DMS53 (cell line): ENCODE results near the gene ATP2A2.

Experiments
- DNase-seq: peaks from one replicate; lab custom pipeline; 2025; lab: John Stamatoyannopoulos, UW

The ATP2A2 gene

GRCh38 chr12:110280779-110281548 lies at the start of gene ATP2A2:
ATP2A2 (plus strand) TSS chr12:110281247; CDS start chr12:110281790, 543 bp downstream.
- DNase-seq = peak; percentile 98

- DNase-seq = peak; percentile 32
These were observed 47.7 kb upstream of the ATP2A2 start for GRCh38 chr12:110233212-110233903.

DNA sequence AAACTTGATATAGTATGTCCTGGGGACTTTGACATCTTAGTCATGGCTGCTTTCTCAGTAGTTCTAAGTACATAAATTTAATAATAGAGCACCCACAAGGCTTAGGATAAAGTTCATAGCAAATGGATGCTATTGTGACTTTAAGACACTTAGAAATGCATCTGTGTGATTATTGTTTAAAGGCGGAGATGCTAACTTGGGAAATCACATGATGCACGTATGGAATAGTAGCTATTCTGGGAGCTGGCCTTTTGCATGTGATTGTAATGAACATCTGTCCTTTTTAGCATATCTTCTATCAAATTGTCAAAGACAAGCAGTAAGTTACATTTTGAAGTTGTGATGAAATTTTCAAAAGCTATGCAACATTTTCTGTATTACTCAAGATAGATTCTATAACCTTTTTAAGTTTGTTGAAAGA lies 46.7 kb upstream of the ATP2A2 start:
- no peak for DNase-seq

GRCh38 chr12:110234755-110235154 lies 46.3 kb upstream of the ATP2A2 start:
- no peak for DNase-seq

DNA sequence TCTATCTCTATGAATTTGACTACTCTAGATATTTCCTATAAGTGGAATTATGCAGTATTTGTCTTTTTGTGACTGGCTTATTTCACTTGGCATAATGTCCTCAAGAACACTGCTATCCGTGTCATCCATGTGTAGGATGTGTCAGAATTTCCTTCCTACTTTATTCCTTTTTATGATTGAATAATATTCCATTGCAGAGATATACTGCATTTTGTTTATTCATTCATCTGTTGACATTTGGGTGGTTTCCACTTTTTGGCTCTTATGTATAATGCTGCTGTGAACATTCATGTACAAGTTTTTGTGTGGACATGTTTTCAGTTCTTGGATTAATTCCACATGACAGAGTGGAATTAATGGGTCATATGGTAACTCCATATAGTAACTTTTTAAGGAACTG lies 45.7 kb upstream of the ATP2A2 start:
- no peak for DNase-seq

- DNase-seq = no peak
These were observed 37.8 kb upstream of the ATP2A2 start for GRCh38 chr12:110243227-110243626.

- no peak for DNase-seq
These were observed 36.7 kb upstream of the ATP2A2 start for GRCh38 chr12:110244372-110244771.

DNA sequence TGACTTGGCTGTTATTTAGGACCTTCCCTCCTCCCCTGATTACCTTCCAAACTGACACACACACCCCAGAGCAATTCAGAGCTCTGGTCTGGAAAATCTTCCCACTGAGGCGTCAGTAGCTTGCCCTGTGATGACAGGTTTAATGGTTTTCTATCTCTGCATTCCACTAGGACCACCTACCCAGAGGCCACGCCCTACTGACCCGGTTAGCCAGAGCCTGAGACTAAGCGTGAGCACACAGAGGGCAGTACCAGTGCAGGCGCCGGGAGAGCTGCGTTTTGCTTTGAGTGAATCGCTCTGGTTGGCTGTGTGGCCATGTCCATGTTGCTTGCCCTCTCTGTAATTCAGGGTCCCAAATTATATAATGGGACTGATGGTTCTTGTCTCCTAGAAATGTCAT lies 36.2 kb upstream of the ATP2A2 start:
- no peak for DNase-seq

DNA sequence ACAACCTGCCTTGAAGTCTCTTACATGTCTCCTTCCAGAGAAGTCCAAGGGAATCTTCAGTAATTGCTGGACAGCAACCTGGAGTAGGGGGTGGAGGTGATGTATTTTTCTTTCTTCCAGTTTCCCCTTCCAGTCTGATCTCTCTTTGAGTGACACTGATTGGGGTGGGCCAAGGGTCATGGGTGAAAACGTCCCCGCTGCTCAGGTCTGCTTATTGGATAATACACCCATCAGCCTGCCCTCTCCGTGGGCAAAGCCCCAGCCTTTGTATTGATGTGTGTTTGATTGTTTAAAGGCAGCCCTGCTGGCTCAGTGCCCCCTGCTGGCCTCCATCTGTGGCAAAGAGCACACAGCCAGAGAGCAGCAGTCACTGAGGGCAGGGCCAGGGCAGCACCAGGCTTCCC lies 35.7 kb upstream of the ATP2A2 start:
- peak; percentile 54 for DNase-seq

DNA sequence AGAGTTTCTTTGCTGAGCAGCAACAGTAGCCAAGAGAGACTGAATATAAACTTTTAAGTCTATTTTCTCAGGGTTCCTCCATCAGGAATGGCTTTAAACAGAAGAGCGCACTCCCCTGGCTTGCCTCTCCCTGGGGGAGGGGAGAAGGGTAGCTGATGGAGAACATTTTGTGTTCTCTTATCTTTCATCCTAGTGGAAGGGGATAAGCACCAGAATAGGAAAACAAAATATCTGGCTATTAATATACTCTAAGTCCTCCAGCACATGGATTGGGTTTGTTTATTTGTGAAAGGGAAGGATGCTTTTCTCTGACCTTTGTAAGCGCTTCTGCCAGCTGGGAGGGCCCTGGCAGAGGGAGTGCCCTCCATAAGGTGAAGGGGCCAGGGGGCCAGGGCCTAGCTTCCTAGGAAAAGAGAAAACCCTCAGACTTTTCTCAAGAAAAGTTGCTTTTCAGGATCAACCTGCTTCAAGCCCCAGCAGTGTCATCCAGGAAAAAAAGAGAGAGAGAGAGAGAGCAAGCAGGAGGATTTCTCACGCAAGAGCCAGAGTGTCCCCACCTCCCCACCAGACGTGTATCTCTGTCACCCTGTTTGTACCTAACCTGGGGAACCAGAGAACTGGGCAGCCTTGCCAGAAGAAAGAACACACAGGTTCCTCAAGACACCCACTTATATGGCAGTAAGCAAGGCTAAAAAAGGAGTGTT lies 34.3 kb upstream of the ATP2A2 start:
- peak; percentile 94 for DNase-seq

- DNase-seq = peak; percentile 98
These were observed 33.5 kb upstream of the ATP2A2 start for GRCh38 chr12:110247340-110248095.

GRCh38 chr12:110248096-110248447 lies 33.0 kb upstream of the ATP2A2 start:
- peak; percentile 74 for DNase-seq

- peak; percentile 29 for DNase-seq
These were observed 31.9 kb upstream of the ATP2A2 start for GRCh38 chr12:110249105-110249504.

DNA sequence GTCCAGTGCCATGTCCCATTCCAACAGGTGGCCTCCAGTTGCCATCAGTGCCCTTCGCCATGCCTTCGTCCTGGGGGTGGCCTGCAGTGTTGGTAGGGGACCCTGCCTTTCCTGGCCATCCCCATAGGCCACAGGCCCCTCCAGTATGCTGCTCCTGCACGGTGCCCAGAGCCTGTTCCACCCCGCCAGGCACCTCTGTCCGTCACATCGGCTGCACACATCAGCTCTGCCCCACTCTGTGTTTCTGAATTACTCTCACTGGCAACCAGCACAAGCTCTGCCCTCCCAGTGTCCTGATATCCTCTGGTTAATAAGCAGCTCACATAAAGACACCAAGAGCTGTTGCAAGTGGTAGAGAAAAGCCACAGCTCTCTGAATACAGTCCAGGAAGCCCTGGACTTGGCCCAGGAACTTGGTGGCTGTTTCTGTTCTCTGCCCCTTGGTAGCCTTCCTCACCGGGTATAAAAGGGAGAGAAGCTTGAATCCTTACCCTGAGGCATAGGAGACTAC lies 31.3 kb upstream of the ATP2A2 start:
- DNase-seq = peak; percentile 45

DNA sequence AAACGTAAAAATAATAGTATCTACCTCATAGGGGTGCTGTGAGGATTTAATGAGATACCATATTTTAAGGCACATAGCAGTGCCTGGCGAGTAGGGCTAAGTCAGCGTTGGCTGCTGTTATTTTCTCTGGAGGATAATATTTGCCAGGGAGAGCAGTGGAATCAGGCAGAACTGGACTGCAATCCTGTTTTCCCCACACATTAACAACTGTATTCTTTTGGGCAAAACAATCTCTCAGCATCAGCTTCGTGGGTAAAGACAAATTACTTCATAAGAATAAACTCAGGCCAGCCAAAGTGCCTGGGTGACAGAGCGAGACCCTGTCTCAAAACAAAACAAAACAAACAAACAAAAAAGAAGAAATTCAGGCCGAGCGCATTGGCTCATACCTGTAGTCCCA lies 29.7 kb upstream of the ATP2A2 start:
- DNase-seq = no peak

- no peak for DNase-seq
These were observed 28.3 kb upstream of the ATP2A2 start for GRCh38 chr12:110252716-110253115.

- no peak for DNase-seq
These were observed 27.9 kb upstream of the ATP2A2 start for GRCh38 chr12:110253176-110253575.

- DNase-seq = peak; percentile 98
These were observed 26.0 kb upstream of the ATP2A2 start for GRCh38 chr12:110254971-110255540.

- peak; percentile 27 for DNase-seq
These were observed 25.1 kb upstream of the ATP2A2 start for GRCh38 chr12:110255890-110256456.

- DNase-seq = peak; percentile 53
These were observed 24.1 kb upstream of the ATP2A2 start for GRCh38 chr12:110256780-110257431.

DNA sequence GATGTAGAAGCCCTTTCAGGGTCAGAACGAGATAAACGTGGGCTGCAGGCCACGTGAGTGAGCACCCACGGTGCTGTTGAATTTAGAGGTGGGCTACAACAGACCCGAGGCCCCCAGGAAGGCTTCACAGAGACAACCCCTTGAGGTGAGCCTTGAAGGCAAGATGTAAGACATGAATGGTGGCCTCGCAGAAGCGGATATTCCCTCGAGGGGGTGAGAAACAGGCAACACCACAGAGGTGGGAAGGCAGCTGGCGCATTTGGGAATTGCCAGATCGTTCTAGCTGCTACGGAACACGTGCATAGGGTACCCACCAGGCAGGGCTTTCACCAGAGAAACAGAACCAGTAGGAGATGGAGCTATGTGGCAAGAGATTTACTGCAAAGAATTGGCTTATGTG lies 22.6 kb upstream of the ATP2A2 start:
- DNase-seq = no peak
